ENCODE measurements around the gene RAMACL.

RAMACL gene

DNA sequence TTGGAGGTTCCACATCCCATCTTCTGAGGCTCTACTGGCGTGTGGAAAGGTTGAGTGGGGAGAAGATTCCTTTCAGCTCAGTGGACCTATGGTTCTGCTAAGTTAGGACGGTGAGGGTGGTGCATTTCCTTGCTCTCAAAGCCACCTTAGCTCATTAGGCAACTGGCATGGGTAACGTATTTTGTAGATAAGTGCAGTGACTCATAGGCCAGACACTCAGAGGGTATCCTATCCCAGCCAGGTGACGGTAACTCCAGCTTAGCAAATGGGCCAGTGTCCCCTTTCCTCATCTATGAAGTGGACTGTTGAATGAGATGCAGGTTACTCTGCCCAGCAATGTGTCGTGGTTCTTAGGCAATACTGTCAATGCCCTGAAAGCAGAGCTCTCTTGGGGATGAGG lies 36.8 kb upstream of the RAMACL start:
- Histone ChIP-seq H3K9me3 (ENCODE audit: control insufficient read depth, insufficient read depth, low read depth, low read length) (no peaks in the 10 kb centered on the region), H3K36me3 (ENCODE audit: control insufficient read depth in 2 of 2, insufficient read depth in 1 of 2, low read length in 2 of 2) (peaks cover 0 to 7% of the 10 kb centered on the region in 2 experiments; a peak in 1 of 3 replicates), H3K4me1 (ENCODE audit: control insufficient read depth, insufficient read depth, low read length) (peaks cover 2% of the 10 kb centered on the region), H3K27ac (ENCODE audit: extremely low read depth, low read depth, low read length) (no peak overlapping the region), H3K4me3 (ENCODE audit: low read depth, low read length) (no peak overlapping the region)
- ChIA-PET POLR2A (no interaction called here), CTCF (interaction anchor here (0.6 to 1.7 kb wide), 5 partner anchors 152 to 524 kb away, joined by 3 read pairs; no protein-coding TSS in a partner anchor)
- TF ChIP-seq, protein P1, sequence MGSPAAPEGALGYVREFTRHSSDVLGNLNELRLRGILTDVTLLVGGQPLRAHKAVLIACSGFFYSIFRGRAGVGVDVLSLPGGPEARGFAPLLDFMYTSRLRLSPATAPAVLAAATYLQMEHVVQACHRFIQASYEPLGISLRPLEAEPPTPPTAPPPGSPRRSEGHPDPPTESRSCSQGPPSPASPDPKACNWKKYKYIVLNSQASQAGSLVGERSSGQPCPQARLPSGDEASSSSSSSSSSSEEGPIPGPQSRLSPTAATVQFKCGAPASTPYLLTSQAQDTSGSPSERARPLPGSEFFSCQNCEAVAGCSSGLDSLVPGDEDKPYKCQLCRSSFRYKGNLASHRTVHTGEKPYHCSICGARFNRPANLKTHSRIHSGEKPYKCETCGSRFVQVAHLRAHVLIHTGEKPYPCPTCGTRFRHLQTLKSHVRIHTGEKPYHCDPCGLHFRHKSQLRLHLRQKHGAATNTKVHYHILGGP (tag by site-specific recombination; IDR thresholded peaks at IDR 0.05) = no peak
- TF ChIP-seq, protein P2, sequence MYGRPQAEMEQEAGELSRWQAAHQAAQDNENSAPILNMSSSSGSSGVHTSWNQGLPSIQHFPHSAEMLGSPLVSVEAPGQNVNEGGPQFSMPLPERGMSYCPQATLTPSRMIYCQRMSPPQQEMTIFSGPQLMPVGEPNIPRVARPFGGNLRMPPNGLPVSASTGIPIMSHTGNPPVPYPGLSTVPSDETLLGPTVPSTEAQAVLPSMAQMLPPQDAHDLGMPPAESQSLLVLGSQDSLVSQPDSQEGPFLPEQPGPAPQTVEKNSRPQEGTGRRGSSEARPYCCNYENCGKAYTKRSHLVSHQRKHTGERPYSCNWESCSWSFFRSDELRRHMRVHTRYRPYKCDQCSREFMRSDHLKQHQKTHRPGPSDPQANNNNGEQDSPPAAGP (tag by site-specific recombination; IDR thresholded peaks at IDR 0.05) = no peak
- TF ChIP-seq, protein P3, sequence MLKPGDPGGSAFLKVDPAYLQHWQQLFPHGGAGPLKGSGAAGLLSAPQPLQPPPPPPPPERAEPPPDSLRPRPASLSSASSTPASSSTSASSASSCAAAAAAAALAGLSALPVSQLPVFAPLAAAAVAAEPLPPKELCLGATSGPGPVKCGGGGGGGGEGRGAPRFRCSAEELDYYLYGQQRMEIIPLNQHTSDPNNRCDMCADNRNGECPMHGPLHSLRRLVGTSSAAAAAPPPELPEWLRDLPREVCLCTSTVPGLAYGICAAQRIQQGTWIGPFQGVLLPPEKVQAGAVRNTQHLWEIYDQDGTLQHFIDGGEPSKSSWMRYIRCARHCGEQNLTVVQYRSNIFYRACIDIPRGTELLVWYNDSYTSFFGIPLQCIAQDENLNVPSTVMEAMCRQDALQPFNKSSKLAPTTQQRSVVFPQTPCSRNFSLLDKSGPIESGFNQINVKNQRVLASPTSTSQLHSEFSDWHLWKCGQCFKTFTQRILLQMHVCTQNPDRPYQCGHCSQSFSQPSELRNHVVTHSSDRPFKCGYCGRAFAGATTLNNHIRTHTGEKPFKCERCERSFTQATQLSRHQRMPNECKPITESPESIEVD (tag by site-specific recombination; IDR thresholded peaks at IDR 0.05) = no peak
- TF ChIP-seq ZNF785 (tag by site-specific recombination; IDR thresholded peaks at IDR 0.05) = no peak
- no peak for TF ChIP-seq RBAK (tag by site-specific recombination; IDR thresholded peaks at IDR 0.05)
- TF ChIP-seq ZNF596 (tag by site-specific recombination; IDR thresholded peaks at IDR 0.05) = no peak
- TF ChIP-seq, protein P4, sequence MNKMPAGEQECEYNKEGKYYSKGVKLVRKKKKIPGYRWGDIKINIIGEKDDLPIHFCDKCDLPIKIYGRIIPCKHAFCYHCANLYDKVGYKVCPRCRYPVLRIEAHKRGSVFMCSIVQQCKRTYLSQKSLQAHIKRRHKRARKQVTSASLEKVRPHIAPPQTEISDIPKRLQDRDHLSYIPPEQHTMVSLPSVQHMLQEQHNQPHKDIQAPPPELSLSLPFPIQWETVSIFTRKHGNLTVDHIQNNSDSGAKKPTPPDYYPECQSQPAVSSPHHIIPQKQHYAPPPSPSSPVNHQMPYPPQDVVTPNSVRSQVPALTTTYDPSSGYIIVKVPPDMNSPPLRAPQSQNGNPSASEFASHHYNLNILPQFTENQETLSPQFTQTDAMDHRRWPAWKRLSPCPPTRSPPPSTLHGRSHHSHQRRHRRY (tag by site-specific recombination; IDR thresholded peaks at IDR 0.05) = no peak
- TF ChIP-seq, protein P5, sequence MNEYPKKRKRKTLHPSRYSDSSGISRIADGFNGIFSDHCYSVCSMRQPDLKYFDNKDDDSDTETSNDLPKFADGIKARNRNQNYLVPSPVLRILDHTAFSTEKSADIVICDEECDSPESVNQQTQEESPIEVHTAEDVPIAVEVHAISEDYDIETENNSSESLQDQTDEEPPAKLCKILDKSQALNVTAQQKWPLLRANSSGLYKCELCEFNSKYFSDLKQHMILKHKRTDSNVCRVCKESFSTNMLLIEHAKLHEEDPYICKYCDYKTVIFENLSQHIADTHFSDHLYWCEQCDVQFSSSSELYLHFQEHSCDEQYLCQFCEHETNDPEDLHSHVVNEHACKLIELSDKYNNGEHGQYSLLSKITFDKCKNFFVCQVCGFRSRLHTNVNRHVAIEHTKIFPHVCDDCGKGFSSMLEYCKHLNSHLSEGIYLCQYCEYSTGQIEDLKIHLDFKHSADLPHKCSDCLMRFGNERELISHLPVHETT (tag by site-specific recombination; IDR thresholded peaks at IDR 0.05) = no peak
- TF ChIP-seq ZNF223 (tag by site-specific recombination; IDR thresholded peaks at IDR 0.05) = no peak
- TF ChIP-seq, protein P6, sequence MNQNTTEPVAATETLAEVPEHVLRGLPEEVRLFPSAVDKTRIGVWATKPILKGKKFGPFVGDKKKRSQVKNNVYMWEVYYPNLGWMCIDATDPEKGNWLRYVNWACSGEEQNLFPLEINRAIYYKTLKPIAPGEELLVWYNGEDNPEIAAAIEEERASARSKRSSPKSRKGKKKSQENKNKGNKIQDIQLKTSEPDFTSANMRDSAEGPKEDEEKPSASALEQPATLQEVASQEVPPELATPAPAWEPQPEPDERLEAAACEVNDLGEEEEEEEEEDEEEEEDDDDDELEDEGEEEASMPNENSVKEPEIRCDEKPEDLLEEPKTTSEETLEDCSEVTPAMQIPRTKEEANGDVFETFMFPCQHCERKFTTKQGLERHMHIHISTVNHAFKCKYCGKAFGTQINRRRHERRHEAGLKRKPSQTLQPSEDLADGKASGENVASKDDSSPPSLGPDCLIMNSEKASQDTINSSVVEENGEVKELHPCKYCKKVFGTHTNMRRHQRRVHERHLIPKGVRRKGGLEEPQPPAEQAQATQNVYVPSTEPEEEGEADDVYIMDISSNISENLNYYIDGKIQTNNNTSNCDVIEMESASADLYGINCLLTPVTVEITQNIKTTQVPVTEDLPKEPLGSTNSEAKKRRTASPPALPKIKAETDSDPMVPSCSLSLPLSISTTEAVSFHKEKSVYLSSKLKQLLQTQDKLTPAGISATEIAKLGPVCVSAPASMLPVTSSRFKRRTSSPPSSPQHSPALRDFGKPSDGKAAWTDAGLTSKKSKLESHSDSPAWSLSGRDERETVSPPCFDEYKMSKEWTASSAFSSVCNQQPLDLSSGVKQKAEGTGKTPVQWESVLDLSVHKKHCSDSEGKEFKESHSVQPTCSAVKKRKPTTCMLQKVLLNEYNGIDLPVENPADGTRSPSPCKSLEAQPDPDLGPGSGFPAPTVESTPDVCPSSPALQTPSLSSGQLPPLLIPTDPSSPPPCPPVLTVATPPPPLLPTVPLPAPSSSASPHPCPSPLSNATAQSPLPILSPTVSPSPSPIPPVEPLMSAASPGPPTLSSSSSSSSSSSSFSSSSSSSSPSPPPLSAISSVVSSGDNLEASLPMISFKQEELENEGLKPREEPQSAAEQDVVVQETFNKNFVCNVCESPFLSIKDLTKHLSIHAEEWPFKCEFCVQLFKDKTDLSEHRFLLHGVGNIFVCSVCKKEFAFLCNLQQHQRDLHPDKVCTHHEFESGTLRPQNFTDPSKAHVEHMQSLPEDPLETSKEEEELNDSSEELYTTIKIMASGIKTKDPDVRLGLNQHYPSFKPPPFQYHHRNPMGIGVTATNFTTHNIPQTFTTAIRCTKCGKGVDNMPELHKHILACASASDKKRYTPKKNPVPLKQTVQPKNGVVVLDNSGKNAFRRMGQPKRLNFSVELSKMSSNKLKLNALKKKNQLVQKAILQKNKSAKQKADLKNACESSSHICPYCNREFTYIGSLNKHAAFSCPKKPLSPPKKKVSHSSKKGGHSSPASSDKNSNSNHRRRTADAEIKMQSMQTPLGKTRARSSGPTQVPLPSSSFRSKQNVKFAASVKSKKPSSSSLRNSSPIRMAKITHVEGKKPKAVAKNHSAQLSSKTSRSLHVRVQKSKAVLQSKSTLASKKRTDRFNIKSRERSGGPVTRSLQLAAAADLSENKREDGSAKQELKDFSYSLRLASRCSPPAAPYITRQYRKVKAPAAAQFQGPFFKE (tag by site-specific recombination; IDR thresholded peaks at IDR 0.05; ENCODE audit: borderline replicate concordance) = no peak
- no peak for TF ChIP-seq ZNF707 (tag by site-specific recombination; IDR thresholded peaks at IDR 0.05)
- TF ChIP-seq ZNF221 (tag by site-specific recombination; IDR thresholded peaks at IDR 0.05; ENCODE audit: borderline replicate concordance) = no peak
- no peak for TF ChIP-seq ZNF214 (tag by site-specific recombination; IDR thresholded peaks at IDR 0.05; ENCODE audit: borderline replicate concordance)
- TF ChIP-seq ZNF776 (tag by site-specific recombination; IDR thresholded peaks at IDR 0.05; ENCODE audit: borderline replicate concordance) = no peak
- TF ChIP-seq, protein P7, sequence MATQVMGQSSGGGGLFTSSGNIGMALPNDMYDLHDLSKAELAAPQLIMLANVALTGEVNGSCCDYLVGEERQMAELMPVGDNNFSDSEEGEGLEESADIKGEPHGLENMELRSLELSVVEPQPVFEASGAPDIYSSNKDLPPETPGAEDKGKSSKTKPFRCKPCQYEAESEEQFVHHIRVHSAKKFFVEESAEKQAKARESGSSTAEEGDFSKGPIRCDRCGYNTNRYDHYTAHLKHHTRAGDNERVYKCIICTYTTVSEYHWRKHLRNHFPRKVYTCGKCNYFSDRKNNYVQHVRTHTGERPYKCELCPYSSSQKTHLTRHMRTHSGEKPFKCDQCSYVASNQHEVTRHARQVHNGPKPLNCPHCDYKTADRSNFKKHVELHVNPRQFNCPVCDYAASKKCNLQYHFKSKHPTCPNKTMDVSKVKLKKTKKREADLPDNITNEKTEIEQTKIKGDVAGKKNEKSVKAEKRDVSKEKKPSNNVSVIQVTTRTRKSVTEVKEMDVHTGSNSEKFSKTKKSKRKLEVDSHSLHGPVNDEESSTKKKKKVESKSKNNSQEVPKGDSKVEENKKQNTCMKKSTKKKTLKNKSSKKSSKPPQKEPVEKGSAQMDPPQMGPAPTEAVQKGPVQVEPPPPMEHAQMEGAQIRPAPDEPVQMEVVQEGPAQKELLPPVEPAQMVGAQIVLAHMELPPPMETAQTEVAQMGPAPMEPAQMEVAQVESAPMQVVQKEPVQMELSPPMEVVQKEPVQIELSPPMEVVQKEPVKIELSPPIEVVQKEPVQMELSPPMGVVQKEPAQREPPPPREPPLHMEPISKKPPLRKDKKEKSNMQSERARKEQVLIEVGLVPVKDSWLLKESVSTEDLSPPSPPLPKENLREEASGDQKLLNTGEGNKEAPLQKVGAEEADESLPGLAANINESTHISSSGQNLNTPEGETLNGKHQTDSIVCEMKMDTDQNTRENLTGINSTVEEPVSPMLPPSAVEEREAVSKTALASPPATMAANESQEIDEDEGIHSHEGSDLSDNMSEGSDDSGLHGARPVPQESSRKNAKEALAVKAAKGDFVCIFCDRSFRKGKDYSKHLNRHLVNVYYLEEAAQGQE (tag by site-specific recombination; IDR thresholded peaks at IDR 0.05) = no peak
- TF ChIP-seq ZNF585B (tag by site-specific recombination; IDR thresholded peaks at IDR 0.05) = no peak
- TF ChIP-seq, protein P8, sequence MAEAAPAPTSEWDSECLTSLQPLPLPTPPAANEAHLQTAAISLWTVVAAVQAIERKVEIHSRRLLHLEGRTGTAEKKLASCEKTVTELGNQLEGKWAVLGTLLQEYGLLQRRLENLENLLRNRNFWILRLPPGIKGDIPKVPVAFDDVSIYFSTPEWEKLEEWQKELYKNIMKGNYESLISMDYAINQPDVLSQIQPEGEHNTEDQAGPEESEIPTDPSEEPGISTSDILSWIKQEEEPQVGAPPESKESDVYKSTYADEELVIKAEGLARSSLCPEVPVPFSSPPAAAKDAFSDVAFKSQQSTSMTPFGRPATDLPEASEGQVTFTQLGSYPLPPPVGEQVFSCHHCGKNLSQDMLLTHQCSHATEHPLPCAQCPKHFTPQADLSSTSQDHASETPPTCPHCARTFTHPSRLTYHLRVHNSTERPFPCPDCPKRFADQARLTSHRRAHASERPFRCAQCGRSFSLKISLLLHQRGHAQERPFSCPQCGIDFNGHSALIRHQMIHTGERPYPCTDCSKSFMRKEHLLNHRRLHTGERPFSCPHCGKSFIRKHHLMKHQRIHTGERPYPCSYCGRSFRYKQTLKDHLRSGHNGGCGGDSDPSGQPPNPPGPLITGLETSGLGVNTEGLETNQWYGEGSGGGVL (tag by site-specific recombination; IDR thresholded peaks at IDR 0.05) = no peak
